Stimulated activated CD4-positive, alpha-beta T cell treated with anti-CD3 and anti-CD28 coated beads, Interleukin-1b, Interleukin-23, amount 100 ng/mL, for 24 hours (primary cell): ENCODE data around the gene NDRG3.

Experiments
- DNase-seq, 4 experiments: peaks; one replicate each; pipeline ENCODE4 v3.0.0-alpha.2; 2020; ENCODE audit warnings: low read depth in 4 of 4, low spot score in 1 of 4

NDRG3 gene

GRCh38 chr20:36761125-36761524 lies 15.2 kb upstream of the NDRG3 start:
- no peak for DNase-seq

GRCh38 chr20:36760647-36761046 lies 14.8 kb upstream of the NDRG3 start:
- DNase-seq = no peak

- no peak for DNase-seq
These were observed 12.4 kb upstream of the NDRG3 start for GRCh38 chr20:36758276-36758675.

GRCh38 chr20:36756496-36756895 lies 10.6 kb upstream of the NDRG3 start:
- DNase-seq = no peak

- no peak for DNase-seq
These were observed 8.8 kb upstream of the NDRG3 start for GRCh38 chr20:36754656-36755222.

GRCh38 chr20:36752582-36752981 lies 6.7 kb upstream of the NDRG3 start:
- DNase-seq = no peak

- no peak for DNase-seq
These were observed 510 bp downstream of the NDRG3 start for GRCh38 chr20:36745234-36745926.

GRCh38 chr20:36744764-36745191 lies 1.1 kb downstream of the NDRG3 start:
- DNase-seq = no peak

GRCh38 chr20:36744243-36744642 lies 1.6 kb downstream of the NDRG3 start:
- no peak for DNase-seq

- DNase-seq = no peak
These were observed 3.3 kb downstream of the NDRG3 start for GRCh38 chr20:36742558-36742957.

GRCh38 chr20:36741072-36741471 lies 4.8 kb downstream of the NDRG3 start:
- DNase-seq = no peak

- no peak for DNase-seq
These were observed 8.7 kb downstream of the NDRG3 start for GRCh38 chr20:36737183-36737499.

GRCh38 chr20:36736451-36737182 lies 9.3 kb downstream of the NDRG3 start:
- no peak for DNase-seq

GRCh38 chr20:36732456-36732855 lies 13.4 kb downstream of the NDRG3 start:
- DNase-seq = no peak

GRCh38 chr20:36728986-36729385 lies 16.9 kb downstream of the NDRG3 start:
- peak in 1 of 4 experiments; percentile 5 for DNase-seq

GRCh38 chr20:36726168-36726567 lies 19.7 kb downstream of the NDRG3 start:
- DNase-seq = no peak

GRCh38 chr20:36720510-36720909 lies 25.4 kb downstream of the NDRG3 start:
- peak in 1 of 4 experiments; percentile 7 for DNase-seq

GRCh38 chr20:36717657-36718056 lies 28.2 kb downstream of the NDRG3 start:
- DNase-seq = no peak

- DNase-seq = no peak
These were observed 28.9 kb downstream of the NDRG3 start for GRCh38 chr20:36717021-36717420.

- DNase-seq = no peak
These were observed 33.1 kb downstream of the NDRG3 start for GRCh38 chr20:36712775-36713174.

- no peak for DNase-seq
These were observed 36.8 kb downstream of the NDRG3 start for GRCh38 chr20:36709126-36709525.

- DNase-seq = no peak
These were observed 42.4 kb downstream of the NDRG3 start for GRCh38 chr20:36703530-36703929.

- DNase-seq = no peak
These were observed 45.5 kb downstream of the NDRG3 start for GRCh38 chr20:36700438-36700837.
